Adipose tissue (tissue), 3 donors: Measurements from ENCODE around the gene MAPKAP1. TPM values are rescaled to one million over a fixed set of nuclear protein-coding genes. Genes with fewer than 3 reads are reported as not detected.
"Not testable (repeated sequence)": the region's sequence is repeated elsewhere in the genome, so short reads cannot be mapped to it uniquely, and the experiment has no call there.

Experiments used
- H3K27ac ChIP-seq: one replicate; pipeline ENCODE4 v1.5.1; 2013; ENCODE audit warnings: low read depth, low read length
- WGBS, 3 donors: extraction: QIAGEN DNeasy Blood & Tissue Kit; methylation state at CpG; one replicate each; pipeline ENCODE4 v1.1.7; 2013; 5-methylcytosine and 5-hydroxymethylcytosine counted together
- polyA plus RNA-seq, 3 donors: library from polyadenylated mRNA; stranded (reverse); fragments of 200-250 nt; gene quantifications; one replicate each; pipeline ENCODE4 v1.2.3, GENCODE V29; 2013
- donor health status: healthy with polysubstance abuse.
- donor health status: Bipolar disorder and iron deficiency.
- donor health status: healthy.

Gene MAPKAP1
- polyA plus RNA-seq, 3 donors = 28.1 to 57.0 (median 50.5) TPM

DNA sequence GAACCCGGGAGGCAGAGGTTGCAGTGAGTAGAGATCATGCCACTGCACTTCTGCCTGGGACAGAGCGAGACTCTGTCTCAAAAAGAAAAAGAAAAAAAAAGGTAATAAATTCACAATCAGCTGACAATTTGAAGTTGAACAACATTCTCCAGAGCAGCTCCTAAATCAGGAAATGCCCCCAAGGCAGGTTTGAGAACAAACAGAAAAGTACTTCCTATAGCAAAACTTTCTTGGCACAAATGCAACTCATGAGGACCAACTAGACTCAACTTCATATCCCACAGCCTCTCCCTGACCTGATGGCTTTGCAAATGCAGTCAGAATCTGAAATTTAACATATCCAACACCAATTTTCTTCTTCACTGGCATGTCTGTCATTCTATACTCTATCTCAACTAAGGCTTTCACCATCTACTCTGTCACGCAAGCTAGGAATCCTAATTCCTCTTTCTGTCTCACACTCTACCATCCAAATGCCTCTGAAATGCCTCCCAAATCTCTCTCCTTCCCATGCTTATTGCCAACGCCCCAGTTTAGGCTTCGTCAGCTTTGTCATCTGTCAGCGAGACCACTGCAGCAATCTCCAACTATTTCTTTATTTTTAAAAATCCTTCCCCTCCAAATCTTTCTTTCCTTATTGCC lies 113.3 kb downstream of the MAPKAP1 start:
- no peak overlapping the region for H3K27ac ChIP-seq
- 74 to 95% (median 77%) methylated on average over 6 of the region's 6 CpGs for WGBS, 3 donors

DNA sequence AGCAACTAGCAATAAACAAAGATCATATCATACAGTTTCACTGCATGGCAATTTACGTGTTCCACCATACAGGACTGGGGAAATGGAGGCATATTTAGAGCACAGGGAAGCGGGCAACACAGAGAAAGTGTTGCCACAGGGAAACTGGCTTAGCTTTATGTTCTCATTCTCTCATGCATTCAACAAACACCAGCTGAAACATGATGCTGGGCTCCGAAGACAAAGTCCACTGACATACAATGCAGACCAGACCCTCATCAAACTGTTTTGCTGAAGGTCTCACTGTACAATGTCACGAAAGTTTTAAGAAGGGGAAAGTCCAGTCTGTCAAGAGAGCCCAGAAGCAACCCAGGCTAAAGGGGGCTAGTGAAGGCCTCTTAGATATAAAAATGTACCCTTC lies 115.1 kb downstream of the MAPKAP1 start:
- no peak overlapping the region for H3K27ac ChIP-seq
- WGBS, 3 donors = 96 to 98% (median 97%) methylated on average over 4 of the region's 4 CpGs

- H3K27ac ChIP-seq = no peak overlapping the region
These were observed 115.8 kb downstream of the MAPKAP1 start for GRCh38 chr9:125591245-125591644.

GRCh38 chr9:125589287-125589686 lies 117.7 kb downstream of the MAPKAP1 start:
- 57 to 67% (median 61%) methylated on average over 4 of the region's 4 CpGs for WGBS, 3 donors
- no peak overlapping the region for H3K27ac ChIP-seq

More at GRCh38 chr9:125591245-125591644, 115.8 kb downstream of the MAPKAP1 start:
- 93 to 96% (median 94%) methylated on average over 3 of the region's 3 CpGs for WGBS, 3 donors

- WGBS, 3 donors = 95 to 97% (median 97%) methylated on average over 5 of the region's 5 CpGs
- H3K27ac ChIP-seq = no peak overlapping the region
These were observed 119.1 kb downstream of the MAPKAP1 start for GRCh38 chr9:125587819-125588460.

GRCh38 chr9:125586172-125586511 lies 120.9 kb downstream of the MAPKAP1 start:
- H3K27ac ChIP-seq = no peak overlapping the region
- 46 to 59% (median 54%) methylated on average over 3 of the region's 3 CpGs for WGBS, 3 donors

DNA sequence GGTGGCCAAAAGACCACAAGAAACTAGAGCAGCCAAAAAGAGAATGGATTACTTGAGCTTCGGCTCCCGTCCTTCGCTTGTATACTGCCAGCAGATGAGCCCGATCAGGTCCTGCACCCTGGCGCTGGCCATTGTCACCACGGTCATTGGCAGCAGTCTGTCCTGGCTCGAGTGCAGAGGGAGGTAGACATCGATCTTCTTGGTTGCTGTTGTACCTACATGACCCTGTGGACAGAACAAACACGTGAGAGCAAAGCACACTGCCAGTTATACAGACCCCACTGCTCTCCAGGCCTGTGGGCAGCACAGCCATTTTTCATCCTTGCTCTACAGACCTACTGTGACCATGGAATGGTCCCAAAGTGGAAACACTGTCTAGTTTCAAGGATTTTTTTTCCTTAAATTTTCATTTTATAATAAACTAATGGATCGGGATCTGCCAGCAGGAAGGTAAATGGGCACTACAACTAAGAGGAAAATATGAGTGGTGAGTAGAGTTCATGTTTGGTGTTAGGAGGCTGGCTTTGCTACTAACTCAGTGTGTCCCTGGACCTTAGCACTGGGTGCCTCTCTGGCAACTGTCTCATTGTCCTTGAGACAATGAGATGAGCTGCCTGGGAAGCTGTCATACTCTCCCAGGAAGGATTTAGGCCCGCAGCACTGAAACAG lies 121.4 kb downstream of the MAPKAP1 start:
- 86 to 96% (median 93%) methylated on average over 11 of the region's 11 CpGs for WGBS, 3 donors
- no peak overlapping the region for H3K27ac ChIP-seq

- 78 to 94% (median 94%) methylated on average over 4 of the region's 4 CpGs for WGBS, 3 donors
- no peak overlapping the region for H3K27ac ChIP-seq
These were observed 126.2 kb downstream of the MAPKAP1 start for GRCh38 chr9:125580701-125581286.

- H3K27ac ChIP-seq = no peak overlapping the region
- WGBS, 3 donors = 93 to 94% (median 94%) methylated on average over 12 of the region's 12 CpGs
These were observed 127.7 kb downstream of the MAPKAP1 start for GRCh38 chr9:125579030-125579932.

DNA sequence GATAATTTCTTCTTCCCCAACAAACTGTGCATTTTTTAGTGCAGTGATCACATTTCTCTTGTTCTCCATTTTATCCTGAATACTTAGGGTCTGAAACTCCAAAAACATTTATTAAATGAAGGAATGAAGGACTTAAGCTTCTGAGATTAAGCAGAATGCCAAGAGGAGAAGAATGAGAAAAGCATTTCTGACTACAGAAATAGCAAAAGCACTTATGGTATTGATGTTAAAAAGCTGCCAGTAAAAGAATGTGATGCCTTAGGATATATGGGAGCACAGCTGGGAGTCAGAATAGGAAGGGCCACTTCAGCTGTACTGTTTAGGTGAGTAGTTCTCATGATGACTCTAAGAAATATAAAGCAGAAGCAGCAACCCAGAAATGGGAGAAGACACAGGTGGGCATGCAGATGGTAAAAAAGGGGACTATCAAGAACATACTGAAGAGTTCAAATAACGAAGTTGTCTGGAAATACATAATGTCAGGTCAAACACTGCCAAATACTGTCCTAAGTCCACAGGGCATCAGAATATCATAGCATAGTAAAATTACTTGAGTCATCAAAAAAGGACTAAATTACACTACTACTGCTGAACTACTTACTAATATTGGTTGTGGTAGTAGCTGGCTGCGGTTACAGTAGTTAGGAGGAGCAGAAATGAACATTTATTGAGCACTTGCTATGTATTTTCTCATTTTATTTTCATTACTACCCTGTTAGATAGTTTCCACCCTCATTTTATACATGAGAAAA lies 132.7 kb downstream of the MAPKAP1 start:
- whole genome bisulfite sequencing, 3 donors = 96 to 97% (median 97%) methylated on average over 2 of the region's 2 CpGs
- no peak overlapping the region for H3K27ac ChIP-seq

- 97 to 100% (median 98%) methylated on average over 1 of the region's 1 CpG for WGBS, 3 donors
- not testable (repeated sequence) for H3K27ac ChIP-seq
These were observed 134.5 kb downstream of the MAPKAP1 start for GRCh38 chr9:125572461-125572860.

DNA sequence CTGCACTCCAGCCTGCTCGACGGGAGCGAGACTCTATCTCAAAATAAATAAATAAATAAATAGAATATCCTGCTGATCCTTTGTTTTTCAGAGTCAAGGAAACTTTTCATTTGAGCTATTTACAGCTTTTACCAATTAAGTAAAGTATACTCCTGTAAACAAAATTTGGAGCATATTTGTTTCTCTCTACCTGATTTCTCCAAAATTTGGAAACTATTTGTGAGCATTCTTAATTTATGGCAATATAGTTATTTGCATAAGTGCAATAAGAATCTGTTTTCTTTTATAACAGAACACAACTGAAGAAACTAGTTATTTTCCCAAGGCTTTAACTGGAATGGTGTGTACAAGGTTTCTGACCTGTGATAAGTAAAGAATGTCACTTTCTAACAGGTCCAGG lies 135.2 kb downstream of the MAPKAP1 start:
- 90 to 100% (median 99%) methylated on average over 3 of the region's 3 CpGs for WGBS, 3 donors
- not testable (repeated sequence) for H3K27ac ChIP-seq

DNA sequence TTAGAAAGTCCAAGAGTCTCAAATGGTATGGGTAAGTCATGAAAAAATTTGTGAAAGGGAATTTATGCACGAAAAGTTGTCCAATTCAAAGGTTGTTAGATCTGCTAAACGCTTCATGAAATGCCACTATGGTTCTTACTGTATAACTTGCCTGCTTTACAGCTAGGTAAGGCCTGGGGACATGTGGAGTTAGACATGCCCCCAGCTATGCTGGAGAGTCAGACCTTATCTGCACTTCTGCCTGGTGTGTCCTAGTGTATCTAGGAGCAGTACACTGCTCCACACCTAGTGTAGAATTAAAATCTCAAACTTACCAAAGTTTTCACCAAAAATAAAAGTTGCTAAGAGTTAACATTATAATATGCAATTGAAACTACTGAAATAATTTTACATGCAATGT lies 136.8 kb downstream of the MAPKAP1 start:
- 89 to 99% (median 98%) methylated on average over 2 of the region's 2 CpGs for WGBS, 3 donors
- no peak overlapping the region for H3K27ac ChIP-seq

DNA sequence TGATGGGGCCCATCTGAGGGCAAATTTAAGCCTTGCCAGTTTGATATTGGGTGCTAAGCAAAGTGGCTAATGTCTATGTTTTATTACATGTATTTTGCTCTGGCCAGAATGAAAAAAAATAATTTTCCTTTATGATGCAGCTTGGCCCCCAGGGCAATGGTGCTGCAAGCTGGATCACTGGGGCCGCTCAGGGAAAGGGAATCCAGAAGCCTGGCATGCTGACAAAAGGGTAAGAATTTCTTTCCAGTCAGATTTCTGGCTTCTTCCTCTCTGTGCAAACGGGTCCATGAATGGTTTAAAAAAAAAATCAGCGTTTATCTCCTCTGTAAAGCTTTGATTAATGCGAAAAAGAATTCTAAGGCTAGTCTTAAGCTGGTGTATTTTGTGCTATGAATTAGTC lies 138.4 kb downstream of the MAPKAP1 start:
- 55 to 69% (median 67%) methylated on average over 4 of the region's 4 CpGs for WGBS, 3 donors
- no peak overlapping the region for H3K27ac ChIP-seq

DNA sequence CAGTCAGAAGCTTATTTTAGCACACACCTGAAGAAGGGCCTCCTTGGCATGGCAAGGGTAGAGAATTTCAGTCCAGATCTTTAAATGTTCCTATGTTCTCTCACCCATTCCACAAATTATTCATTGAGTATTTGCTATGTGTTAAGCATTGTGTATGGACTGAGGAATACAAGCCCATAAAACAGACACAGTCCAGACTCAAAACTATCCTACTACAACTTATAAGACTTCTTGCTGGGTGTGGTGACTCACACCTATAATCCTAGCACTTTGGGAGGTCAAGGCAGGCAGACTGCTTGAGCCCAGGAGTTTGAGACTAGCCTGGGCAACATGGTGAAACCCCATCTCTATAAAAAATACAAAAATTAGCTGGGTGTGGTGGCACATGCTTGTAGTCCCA lies 141.0 kb downstream of the MAPKAP1 start:
- H3K27ac ChIP-seq = not testable (repeated sequence)

DNA sequence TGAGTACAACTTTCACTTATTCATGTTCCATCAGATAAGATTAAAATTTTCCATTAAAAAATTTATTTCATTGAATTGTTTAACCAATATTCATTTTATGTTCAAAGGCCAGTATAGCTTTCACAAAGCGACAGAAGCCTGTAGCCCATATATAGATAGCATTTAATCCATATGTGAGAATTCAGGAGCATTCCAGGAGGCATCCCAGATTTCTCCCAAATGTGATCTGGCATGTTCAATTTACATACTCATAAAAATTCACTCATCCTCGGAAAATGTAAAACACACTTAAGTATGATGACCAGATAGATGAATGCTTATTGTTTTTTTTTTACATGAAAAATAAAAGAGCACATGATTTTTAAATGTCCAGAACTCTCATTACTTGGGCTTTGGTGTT lies 141.9 kb downstream of the MAPKAP1 start:
- 96 to 98% (median 96%) methylated on average over 2 of the region's 2 CpGs for WGBS, 3 donors
- H3K27ac ChIP-seq = no peak overlapping the region

- H3K27ac ChIP-seq = no peak overlapping the region
- 86 to 91% (median 90%) methylated on average over 4 of the region's 4 CpGs for WGBS, 3 donors
These were observed 142.4 kb downstream of the MAPKAP1 start for GRCh38 chr9:125564631-125565030.
